RWPE1 (cell line): ENCODE results near the gene TBC1D5.
A peak's percentile ranks its signal among the peaks of the same experiment; 100 is the strongest.
"Not testable (repeated sequence)": the region's sequence is repeated elsewhere in the genome, so short reads cannot be mapped to it uniquely, and the experiment has no call there.

Experiments
- CTCF ChIA-PET: fragments of 350-600 bp; sonication (Branson Sonifier 250); formaldehyde crosslinking; extraction: SDS; loops from one replicate; lab custom pipeline; 2021; lab: Yijun Ruan, JAX
- POLR2A ChIA-PET: fragments of 400-600 bp; formaldehyde crosslinking; extraction: SDS; loops from one replicate; lab custom pipeline; 2020; ENCODE audit warnings: antibody characterized with exemption; ENCODE audit not compliant: low non-redundant PET; lab: Yijun Ruan, JAX
- DNase-seq: peaks from one replicate; pipeline ENCODE4 v3.0.0; 2012; ENCODE audit warnings: low spot score
- H3K27ac ChIP-seq: fragments of 450-650 bp; 2 replicates; pipeline ENCODE4 v1.5.1; 2017
- CTCF ChIP-seq: fragments of 450-650 bp; conservative IDR thresholded peaks from 2 replicates; pipeline ENCODE4 v1.5.1; 2017; ENCODE audit warnings: low read depth, mild to moderate bottlenecking

The TBC1D5 gene

GRCh38 chr3:17505856-17506255 lies 236.6 kb downstream of the TBC1D5 start:
- H3K27ac ChIP-seq, result no peak overlapping the region
- ChIA-PET CTCF (no interaction called here), POLR2A (no interaction called here)
- DNase-seq, result peak; percentile 6
- no peak for TF ChIP-seq CTCF

- TF ChIP-seq CTCF, result no peak
- DNase-seq, result no peak
- no peak overlapping the region for H3K27ac ChIP-seq
- CTCF ChIA-PET, result no interaction called here
- POLR2A ChIA-PET, result no interaction called here
Observed at GRCh38 chr3:17501745-17502144, 240.7 kb downstream of the TBC1D5 start.

- POLR2A ChIA-PET, result no interaction called here
- no peak overlapping the region for H3K27ac ChIP-seq
- no peak for TF ChIP-seq CTCF
- DNase-seq, result peak; percentile 6
- CTCF ChIA-PET, result interaction anchor here (0.6 kb wide), 2 partner anchors 468 to 907 kb away, joined by 3 to 5 read pairs; no protein-coding TSS in a partner anchor
Observed at GRCh38 chr3:17500618-17501017, 241.8 kb downstream of the TBC1D5 start.

- no peak for TF ChIP-seq CTCF
- POLR2A ChIA-PET, result no interaction called here
- DNase-seq, result no peak
- CTCF ChIA-PET, result no interaction called here
- no peak overlapping the region for H3K27ac ChIP-seq
Observed at GRCh38 chr3:17494117-17494809, 248.2 kb downstream of the TBC1D5 start.

- no peak for DNase-seq
- no peak for TF ChIP-seq CTCF
- ChIA-PET CTCF (no interaction called here), POLR2A (no interaction called here)
- no peak overlapping the region for H3K27ac ChIP-seq
Observed at GRCh38 chr3:17491601-17492000, 250.8 kb downstream of the TBC1D5 start.

- H3K27ac ChIP-seq, POLR2A ChIA-PET, DNase-seq: not testable (repeated sequence)
- CTCF ChIA-PET, result interaction anchor here (0.6 kb wide), 1 partner anchor 820 kb away, joined by 3 read pairs; no protein-coding TSS in a partner anchor
Observed at GRCh38 chr3:17491190-17491589, 251.2 kb downstream of the TBC1D5 start.

- TF ChIP-seq CTCF, result no peak
- no peak overlapping the region for H3K27ac ChIP-seq
- CTCF ChIA-PET, result no interaction called here
- POLR2A ChIA-PET, result no interaction called here
- no peak for DNase-seq
Observed at GRCh38 chr3:17489139-17489538, 253.3 kb downstream of the TBC1D5 start.
